Effector memory CD8-positive, alpha-beta T cell (primary cell): ENCODE measurements around the gene ROR2.

Experiments used
- ATAC-seq: fragments of 150-1000 bp; cut with Tn5 transposase; replicated peaks from 2 replicates; pipeline ENCODE4 v1.10.0; 2021; ENCODE audit warnings: mild to moderate bottlenecking, moderate library complexity
- DNase-seq, 3 experiments: peaks; one replicate each; pipeline ENCODE4 v3.0.0; 2021
- H3K27ac Mint-ChIP-seq, 2 donors: one replicate each; pipeline ENCODE4 v1.8.0; 2022; ENCODE audit warnings: mild to moderate bottlenecking in 2 of 2, mixed read lengths in 2 of 2, moderate library complexity in 2 of 2
- H3K27me3 Mint-ChIP-seq, 2 donors: one replicate each; pipeline ENCODE4 v1.8.0; 2022; ENCODE audit warnings: mixed read lengths in 2 of 2
- H3K36me3 Mint-ChIP-seq: one replicate; pipeline ENCODE4 v1.8.0; 2022; ENCODE audit warnings: mild to moderate bottlenecking, moderate library complexity, mixed read lengths; ENCODE audit not compliant: insufficient read depth
- H3K4me1 Mint-ChIP-seq, 2 donors: one replicate each; pipeline ENCODE4 v1.8.0; 2022; ENCODE audit warnings: low read depth in 2 of 2, mixed read lengths in 2 of 2
- H3K4me3 Mint-ChIP-seq, 2 donors: one replicate each; pipeline ENCODE4 v1.8.0; 2022; ENCODE audit warnings: mild to moderate bottlenecking in 2 of 2, mixed read lengths in 2 of 2, moderate library complexity in 2 of 2
- H3K9me3 Mint-ChIP-seq, 2 donors: one replicate each; pipeline ENCODE4 v1.8.0; 2022; ENCODE audit warnings: mixed read lengths in 2 of 2

Gene ROR2

GRCh38 chr9:91840882-91841281, 109.1 kb downstream of the ROR2 start:
- Mint-ChIP-seq H3K27ac (no peak overlapping the region), H3K27me3 (peaks cover 11 to 25% of the 10 kb centered on the region in 2 donors), H3K4me3 (no peak overlapping the region), H3K4me1 (peaks cover 4 to 12% of the 10 kb centered on the region in 2 donors), H3K9me3 (no peaks in the 10 kb centered on the region), H3K36me3 (peaks cover 3% of the 10 kb centered on the region)
- ATAC-seq (no peak), DNase-seq (no peak)

GRCh38 chr9:91840469-91840868, 109.6 kb downstream of the ROR2 start:
- H3K27ac Mint-ChIP-seq, result peak overlapping the region in 1 of 2 donors; percentile 79

GRCh38 chr9:91839926-91840465, 110.0 kb downstream of the ROR2 start:
- no peak for ATAC-seq
- H3K27ac Mint-ChIP-seq, result peak overlapping the region in 1 of 2 donors; percentile 79

More at GRCh38 chr9:91840469-91840868, 109.6 kb downstream of the ROR2 start:
- ATAC-seq, result no peak
- peaks cover 15 to 25% of the 10 kb centered on the region in 2 donors for H3K27me3 Mint-ChIP-seq
- H3K4me3 Mint-ChIP-seq, result no peak overlapping the region
- no peak for DNase-seq
- peaks cover 4 to 12% of the 10 kb centered on the region in 2 donors for H3K4me1 Mint-ChIP-seq
- peaks cover 3% of the 10 kb centered on the region for H3K36me3 Mint-ChIP-seq
- no peaks in the 10 kb centered on the region for H3K9me3 Mint-ChIP-seq

GRCh38 chr9:91837981-91838731, 111.9 kb downstream of the ROR2 start:
- no peak overlapping the region for H3K27ac Mint-ChIP-seq
- peaks cover 4 to 11% of the 10 kb centered on the region in 2 donors for H3K4me1 Mint-ChIP-seq
- H3K4me3 Mint-ChIP-seq, result no peak overlapping the region
- H3K9me3 Mint-ChIP-seq, result no peaks in the 10 kb centered on the region
- H3K36me3 Mint-ChIP-seq, result peaks cover 3% of the 10 kb centered on the region
- H3K27me3 Mint-ChIP-seq, result peaks cover 28 to 37% of the 10 kb centered on the region in 2 donors
- ATAC-seq (no peak), DNase-seq (no peak)

More at GRCh38 chr9:91839926-91840465, 110.0 kb downstream of the ROR2 start:
- Mint-ChIP-seq H3K4me3 (peak overlapping the region in 1 of 2 donors; percentile 42), H3K27me3 (peaks cover 19 to 25% of the 10 kb centered on the region in 2 donors), H3K36me3 (peaks cover 3% of the 10 kb centered on the region), H3K4me1 (peaks cover 4 to 12% of the 10 kb centered on the region in 2 donors), H3K9me3 (no peaks in the 10 kb centered on the region)
- no peak for DNase-seq

DNA sequence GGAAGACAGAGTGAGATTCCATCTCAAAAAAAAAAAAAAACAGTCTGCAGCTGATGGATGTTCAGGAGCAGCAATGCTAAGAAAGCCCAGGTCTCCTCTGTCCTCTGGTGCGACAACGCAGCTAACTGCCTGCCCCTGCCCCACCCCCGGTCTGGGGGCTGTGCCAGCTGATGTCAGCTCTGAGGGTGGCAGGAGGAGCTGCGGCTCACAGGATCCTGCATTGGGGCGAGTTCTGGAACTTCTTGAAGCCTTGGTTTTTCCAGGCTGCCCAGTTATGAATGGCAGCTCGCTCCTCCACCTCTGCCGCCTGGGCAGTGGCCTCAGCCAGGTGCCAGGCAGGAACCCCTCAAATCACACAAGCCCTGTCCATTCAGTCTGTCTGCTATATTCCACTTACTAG, 113.5 kb downstream of the ROR2 start:
- Mint-ChIP-seq H3K27ac (no peak overlapping the region), H3K4me3 (no peak overlapping the region), H3K9me3 (no peaks in the 10 kb centered on the region), H3K27me3 (peaks cover 28 to 31% of the 10 kb centered on the region in 2 donors), H3K36me3 (peaks cover 3% of the 10 kb centered on the region), H3K4me1 (peaks cover 4 to 8% of the 10 kb centered on the region in 2 donors)
- DNase-seq, result no peak
- ATAC-seq, result no peak

GRCh38 chr9:91835632-91836031, 114.4 kb downstream of the ROR2 start:
- peaks cover 4 to 8% of the 10 kb centered on the region in 2 donors for H3K4me1 Mint-ChIP-seq
- H3K27ac Mint-ChIP-seq, result no peak overlapping the region
- peaks cover 28 to 31% of the 10 kb centered on the region in 2 donors for H3K27me3 Mint-ChIP-seq
- H3K4me3 Mint-ChIP-seq, result no peak overlapping the region
- no peak for DNase-seq
- no peaks in the 10 kb centered on the region for H3K9me3 Mint-ChIP-seq
- no peak for ATAC-seq
- peaks cover 3% of the 10 kb centered on the region for H3K36me3 Mint-ChIP-seq

DNA sequence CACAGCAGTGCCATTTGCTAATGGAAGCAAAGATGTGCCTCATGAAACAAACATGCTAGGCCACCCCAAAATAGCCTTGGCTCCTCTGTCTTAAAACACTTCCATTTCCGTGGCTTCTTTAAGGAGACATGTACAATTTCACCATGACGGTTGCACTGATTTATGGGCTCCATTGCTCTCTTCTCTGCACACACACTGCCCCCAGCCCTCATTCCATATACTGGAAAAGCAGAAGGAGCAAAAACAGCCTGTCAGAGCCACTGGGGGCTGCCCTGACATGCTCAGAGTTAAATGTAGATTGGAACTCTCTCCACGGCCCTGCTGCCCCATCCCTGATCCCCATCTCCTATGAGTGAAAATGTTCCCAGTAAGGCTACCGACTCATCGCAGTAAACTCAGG, 114.8 kb downstream of the ROR2 start:
- H3K9me3 Mint-ChIP-seq, result no peaks in the 10 kb centered on the region

GRCh38 chr9:91834740-91835139, 115.3 kb downstream of the ROR2 start:
- H3K4me3 Mint-ChIP-seq, result no peak overlapping the region
- peaks cover 3% of the 10 kb centered on the region for H3K36me3 Mint-ChIP-seq
- H3K4me1 Mint-ChIP-seq, result peaks cover 0 to 4% of the 10 kb centered on the region in 2 donors
- ATAC-seq (no peak), DNase-seq (no peak)
- no peak overlapping the region for H3K27ac Mint-ChIP-seq
- peaks cover 20 to 25% of the 10 kb centered on the region in 2 donors for H3K27me3 Mint-ChIP-seq
- H3K9me3 Mint-ChIP-seq, result no peaks in the 10 kb centered on the region

More for the DNA sequence above, 114.8 kb downstream of the ROR2 start:
- H3K36me3 Mint-ChIP-seq, result peaks cover 3% of the 10 kb centered on the region
- no peak overlapping the region for H3K27ac Mint-ChIP-seq
- peaks cover 3 to 7% of the 10 kb centered on the region in 2 donors for H3K4me1 Mint-ChIP-seq
- H3K4me3 Mint-ChIP-seq, result no peak overlapping the region
- no peak for ATAC-seq
- H3K27me3 Mint-ChIP-seq, result peaks cover 25 to 28% of the 10 kb centered on the region in 2 donors
- no peak for DNase-seq

- no peak for ATAC-seq
- no peak for DNase-seq
- peaks cover 0 to 4% of the 10 kb centered on the region in 2 donors for H3K4me1 Mint-ChIP-seq
- H3K4me3 Mint-ChIP-seq, result no peak overlapping the region
- H3K36me3 Mint-ChIP-seq, result peaks cover 3% of the 10 kb centered on the region
- peak overlapping the region in 1 of 2 donors; percentile 29 for H3K27ac Mint-ChIP-seq
- H3K9me3 Mint-ChIP-seq, result no peaks in the 10 kb centered on the region
- peaks cover 18% of the 10 kb centered on the region in 2 donors for H3K27me3 Mint-ChIP-seq
These were observed 116.2 kb downstream of the ROR2 start for GRCh38 chr9:91833878-91834255.

GRCh38 chr9:91833096-91833877, 116.7 kb downstream of the ROR2 start:
- DNase-seq (no peak), ATAC-seq (no peak)
- H3K9me3 Mint-ChIP-seq, result no peaks in the 10 kb centered on the region
- H3K4me3 Mint-ChIP-seq, result no peak overlapping the region
- peaks cover 13 to 18% of the 10 kb centered on the region in 2 donors for H3K27me3 Mint-ChIP-seq
- H3K36me3 Mint-ChIP-seq, result no peaks in the 10 kb centered on the region
- peak overlapping the region in 1 of 2 donors; percentile 29 for H3K27ac Mint-ChIP-seq
- peaks cover 0 to 4% of the 10 kb centered on the region in 2 donors for H3K4me1 Mint-ChIP-seq

GRCh38 chr9:91832322-91832721, 117.7 kb downstream of the ROR2 start:
- no peaks in the 10 kb centered on the region for H3K36me3 Mint-ChIP-seq
- H3K4me3 Mint-ChIP-seq, result no peak overlapping the region
- H3K27ac Mint-ChIP-seq, result no peak overlapping the region
- no peaks in the 10 kb centered on the region for H3K9me3 Mint-ChIP-seq
- DNase-seq, result no peak
- peaks cover 20 to 24% of the 10 kb centered on the region in 2 donors for H3K27me3 Mint-ChIP-seq
- peaks cover 0 to 4% of the 10 kb centered on the region in 2 donors for H3K4me1 Mint-ChIP-seq
- ATAC-seq, result no peak

DNA sequence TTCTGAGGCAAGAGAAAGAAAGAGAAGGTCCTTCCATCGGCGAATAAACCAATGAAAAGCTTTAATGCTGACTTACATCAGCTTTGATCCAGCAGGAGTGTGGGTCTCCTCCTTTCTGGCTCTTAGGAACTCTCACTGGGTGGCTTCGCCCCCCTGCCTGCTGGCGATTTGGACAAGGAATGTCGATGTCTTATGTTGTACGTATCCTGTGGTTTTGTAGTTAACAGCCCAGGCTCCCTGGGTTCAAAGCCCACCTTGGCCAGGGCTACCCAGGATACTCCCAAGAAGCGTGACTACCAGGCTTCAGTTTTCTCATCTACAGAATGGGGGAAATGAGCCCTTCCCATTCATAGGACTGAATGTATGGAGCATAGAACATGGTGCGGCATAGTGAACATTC, 124.2 kb downstream of the ROR2 start:
- no peak overlapping the region for H3K27ac Mint-ChIP-seq
- H3K9me3 Mint-ChIP-seq, result no peaks in the 10 kb centered on the region
- peaks cover 0 to 1% of the 10 kb centered on the region in 2 donors for H3K4me1 Mint-ChIP-seq
- H3K36me3 Mint-ChIP-seq, result no peaks in the 10 kb centered on the region
- H3K27me3 Mint-ChIP-seq, result peaks cover 23 to 48% of the 10 kb centered on the region in 2 donors
- no peak overlapping the region for H3K4me3 Mint-ChIP-seq
- ATAC-seq (no peak), DNase-seq (no peak)

GRCh38 chr9:91825422-91825821, 124.6 kb downstream of the ROR2 start:
- Mint-ChIP-seq H3K4me1 (peaks cover 0 to 1% of the 10 kb centered on the region in 2 donors), H3K36me3 (no peaks in the 10 kb centered on the region), H3K27ac (no peak overlapping the region), H3K4me3 (no peak overlapping the region), H3K27me3 (peaks cover 23 to 48% of the 10 kb centered on the region in 2 donors), H3K9me3 (no peaks in the 10 kb centered on the region)
- ATAC-seq, result no peak
- DNase-seq, result no peak
